Fibroblast of lung (primary cell): ENCODE measurements around the gene DOK5. TPM values are rescaled to one million over a fixed set of nuclear protein-coding genes. Genes with fewer than 3 reads are reported as not detected.

Experiments
- DNase-seq, 2 donors: peaks; one replicate each; pipeline versions ENCODE4 v3.0.0 to v3.0.0-alpha.2; 2010; ENCODE audit warnings: low read depth in 2 of 2
- H2AFZ ChIP-seq: 2 replicates; pipeline ENCODE4 v1.5.1; 2012; ENCODE audit warnings: low read length, control low read depth, inconsistent platforms
- H3K27ac ChIP-seq: 2 replicates; pipeline ENCODE4 v1.5.1; 2011; ENCODE audit warnings: low read length, control low read depth; ENCODE audit not compliant: insufficient read depth
- H3K27me3 ChIP-seq: 2 replicates; pipeline ENCODE4 v1.5.1; 2011; ENCODE audit warnings: mild to moderate bottlenecking, low read length; ENCODE audit not compliant: control insufficient read depth, insufficient read depth
- H3K36me3 ChIP-seq: 2 replicates; pipeline ENCODE4 v1.5.1; 2011; ENCODE audit warnings: low read length; ENCODE audit not compliant: control insufficient read depth, insufficient read depth
- H3K4me1 ChIP-seq: 2 replicates; pipeline ENCODE4 v1.5.1; 2011; ENCODE audit warnings: low read length; ENCODE audit not compliant: control insufficient read depth, insufficient read depth; ENCODE audit errors: extremely low read depth
- H3K4me2 ChIP-seq: 2 replicates; pipeline ENCODE4 v1.5.1; 2011; ENCODE audit warnings: low read length, control low read depth; ENCODE audit not compliant: insufficient read depth; ENCODE audit errors: extremely low read depth
- H3K4me3 ChIP-seq, 4 experiments: fragments of 200-600 bp in 1 of 4; sonication (generic) in 1 of 4; replicated peaks in 1 of 4; 2 replicates each; pipeline ENCODE4 v1.5.1; 2011 to 2016; ENCODE audit warnings: low read length in 4 of 4, low read depth in 3 of 4, mild to moderate bottlenecking in 3 of 4, control low read depth in 2 of 4, inconsistent platforms in 1 of 4, mixed read lengths in 1 of 4; ENCODE audit not compliant: insufficient read depth in 1 of 4; ENCODE audit errors: control extremely low read depth in 1 of 4
- H3K79me2 ChIP-seq: 2 replicates; pipeline ENCODE4 v1.5.1; 2012; ENCODE audit warnings: mild to moderate bottlenecking, low read length, inconsistent platforms; ENCODE audit not compliant: control insufficient read depth, insufficient read depth
- H3K9ac ChIP-seq: 2 replicates; pipeline ENCODE4 v1.5.1; 2011; ENCODE audit warnings: mild to moderate bottlenecking, low read length, control low read depth; ENCODE audit not compliant: insufficient read depth
- H3K9me3 ChIP-seq: 2 replicates; pipeline ENCODE4 v1.5.1; 2012; ENCODE audit warnings: low read depth, low read length; ENCODE audit not compliant: control insufficient read depth, insufficient read depth
- H4K20me1 ChIP-seq: 2 replicates; pipeline ENCODE4 v1.5.1; 2011; ENCODE audit warnings: low read length; ENCODE audit not compliant: control insufficient read depth, insufficient read depth; ENCODE audit errors: extremely low read depth
- CTCF ChIP-seq, 2 donors: IDR thresholded peaks in 1 of 2; conservative IDR thresholded peaks in 1 of 2; 1 replicate in 1 of 2; 2 replicates in 1 of 2; pipeline ENCODE4 v1.5.1; 2011 to 2012; ENCODE audit warnings: low read length in 2 of 2, control low read depth in 1 of 2, inconsistent platforms in 1 of 2, low read depth in 1 of 2, mild to moderate bottlenecking in 1 of 2
- EZH2 ChIP-seq: IDR thresholded peaks from 2 replicates; pipeline ENCODE4 v1.5.1; 2012; ENCODE audit warnings: low read length, control low read depth, mild to moderate bottlenecking; ENCODE audit errors: missing control alignments
- polyA plus RNA-seq, 2 donors: library from polyadenylated mRNA; depleted of rRNA in 1 of 2; stranded (reverse) in 1 of 2; unstranded in 1 of 2; fragments of >200 nt; gene quantifications; 2 replicates each; pipeline ENCODE4 v1.2.1, GENCODE V29; 2011 to 2012; ENCODE audit warnings: missing spikeins in 1 of 2
- total RNA-seq: library from RNA; depleted of rRNA; stranded (reverse); fragments of >200 nt; gene quantifications from 2 replicates; pipeline ENCODE4 v1.2.1, GENCODE V29; 2014

DOK5 gene
- total and polyA plus RNA-seq, 2 donors (not counting 1 experiment from before 2014, with no cell fraction given) = 13.5 to 19.2 TPM

- Histone ChIP-seq H3K9me3 (no peaks in the 10 kb centered on the region), H3K4me3 (no peak overlapping the region), H3K27ac (peak overlapping the region; percentile 9), H3K9ac (no peak overlapping the region), H3K79me2 (no peaks in the 10 kb centered on the region), H3K4me1 (peaks cover 4% of the 10 kb centered on the region), H3K27me3 (no peaks in the 10 kb centered on the region), H2AFZ (no peak overlapping the region), H3K36me3 (no peaks in the 10 kb centered on the region), H4K20me1 (no peaks in the 10 kb centered on the region), H3K4me2 (peak overlapping the region; percentile 64)
- TF ChIP-seq CTCF (conservative IDR thresholded peaks at IDR 0.05 in 1 of 2, IDR thresholded peaks at IDR 0.05 in 1 of 2; ENCODE audit: low read depth in 1 of 2, low read length in 2 of 2) (no peak), EZH2 (no peak)
- peak; percentile 29 to 73 for DNase-seq
Observed at GRCh38 chr20:54557806-54558590, 82.6 kb downstream of the DOK5 start.

GRCh38 chr20:54559890-54560289 is 84.5 kb downstream of the DOK5 start:
- TF ChIP-seq EZH2 = no peak
- no peak for TF ChIP-seq CTCF (conservative IDR thresholded peaks at IDR 0.05 in 1 of 2, IDR thresholded peaks at IDR 0.05 in 1 of 2; ENCODE audit: low read depth in 1 of 2, low read length in 2 of 2)
- no peak overlapping the region for H2AFZ ChIP-seq

GRCh38 chr20:54560357-54560756 is 85.0 kb downstream of the DOK5 start:
- Histone ChIP-seq H3K4me2 (no peak overlapping the region), H3K79me2 (no peaks in the 10 kb centered on the region), H4K20me1 (no peaks in the 10 kb centered on the region), H3K36me3 (no peaks in the 10 kb centered on the region), H2AFZ (no peak overlapping the region), H3K27me3 (no peaks in the 10 kb centered on the region), H3K9me3 (no peaks in the 10 kb centered on the region), H3K9ac (no peak overlapping the region), H3K27ac (no peak overlapping the region), H3K4me1 (peaks cover 4% of the 10 kb centered on the region), H3K4me3 (no peak overlapping the region)
- no peak for TF ChIP-seq CTCF (conservative IDR thresholded peaks at IDR 0.05 in 1 of 2, IDR thresholded peaks at IDR 0.05 in 1 of 2; ENCODE audit: low read depth in 1 of 2, low read length in 2 of 2)
- DNase-seq = peak in 1 of 2 donors; percentile 19

More at GRCh38 chr20:54559890-54560289, 84.5 kb downstream of the DOK5 start:
- Histone ChIP-seq H3K79me2 (no peaks in the 10 kb centered on the region), H3K9me3 (no peaks in the 10 kb centered on the region), H4K20me1 (no peaks in the 10 kb centered on the region), H3K4me3 (no peak overlapping the region), H3K27me3 (no peaks in the 10 kb centered on the region), H3K4me1 (peaks cover 4% of the 10 kb centered on the region), H3K9ac (no peak overlapping the region), H3K4me2 (no peak overlapping the region), H3K36me3 (no peaks in the 10 kb centered on the region), H3K27ac (no peak overlapping the region)
- DNase-seq = no peak
